K562 (cell line): ENCODE results near the gene FGF5. TPM values are rescaled to one million over a fixed set of nuclear protein-coding genes. Genes with fewer than 3 reads are reported as not detected.

ENCODE experiments used
- FOXM1 ChIP-seq, 2 experiments: fragments of 450-650 bp in 1 of 2; sonication (generic) in 1 of 2; formaldehyde crosslinking in 1 of 2; IDR thresholded peaks; 2 replicates each; pipeline versions ENCODE4 v1.6.1 to v1.9.0; 2017 to 2022; ENCODE audit warnings: low read depth in 2 of 2, mild to moderate bottlenecking in 2 of 2, missing genetic modification reagents in 1 of 2, moderate library complexity in 1 of 2
- GATA2 ChIP-seq: sonication (generic); formaldehyde crosslinking; IDR thresholded peaks from 2 replicates; pipeline ENCODE4 v1.4.0; 2020; ENCODE audit warnings: mild to moderate bottlenecking, missing genetic modification reagents
- GTF2E2 ChIP-seq: fragments of 200-800 bp; sonication (Bioruptor generic); IDR thresholded peaks from 2 replicates; pipeline ENCODE4 v1.6.1; 2016; ENCODE audit warnings: missing genetic modification characterization, missing compliant biosample characterization
- TSC22D4 ChIP-seq: fragments of 450-650 bp; IDR thresholded peaks from 2 replicates; pipeline ENCODE4 v1.6.1; 2016; ENCODE audit warnings: missing genetic modification characterization, missing biosample characterization, control low read depth
- YY1 ChIP-seq, 3 experiments: IDR thresholded peaks; 2 replicates each; pipeline ENCODE4 v1.6.1; 2011; ENCODE audit warnings: low read length in 2 of 3, mild to moderate bottlenecking in 2 of 3, moderate library complexity in 2 of 3, borderline replicate concordance in 1 of 3, control low read depth in 1 of 3, low read depth in 1 of 3; ENCODE audit not compliant: insufficient read depth in 3 of 3, insufficient replicate concordance in 2 of 3, control insufficient read depth in 1 of 3, insufficient read length in 1 of 3; ENCODE audit errors: extremely low read depth in 1 of 3
- ZBTB7A ChIP-seq: IDR thresholded peaks from 2 replicates; pipeline ENCODE4 v1.6.1; 2011; ENCODE audit warnings: low read depth, mild to moderate bottlenecking, low read length, moderate library complexity, borderline replicate concordance; ENCODE audit not compliant: control insufficient read depth
- ZFP30 ChIP-seq: fragments of 250-450 bp; sonication (Bioruptor Pico); IDR thresholded peaks from 2 replicates; pipeline ENCODE4 v1.8.0; 2022; ENCODE audit warnings: moderate library complexity, mild to moderate bottlenecking, inconsistent platforms, borderline replicate concordance
- ZNF408 ChIP-seq: fragments of 250-450 bp; sonication (Bioruptor Pico); IDR thresholded peaks from 2 replicates; pipeline ENCODE4 v1.4.0; 2020; ENCODE audit warnings: low read depth, mild to moderate bottlenecking, moderate library complexity
- ZNF511 ChIP-seq: sonication (generic); formaldehyde crosslinking; IDR thresholded peaks from 2 replicates; pipeline ENCODE4 v1.8.0; 2022; ENCODE audit warnings: mild to moderate bottlenecking, missing genetic modification reagents
- polyA plus RNA-seq, 8 experiments: library from polyadenylated mRNA; depleted of rRNA in 4 of 8; stranded (reverse) in 5 of 8; unstranded in 3 of 8; fragments of >200 nt; fragmentation: Nextera tagmentation in 2 of 8; fragmentation: Illumina TruSeq in 1 of 8; extraction: Ambion mirVana in 2 of 8; extraction: Trizol in 1 of 8; gene quantifications; 2 replicates each; pipeline versions ENCODE4 v1.2.1 to v1.2.3, GENCODE V29; 2011 to 2014; ENCODE audit warnings: inconsistent platforms in 1 of 8, missing spikeins in 1 of 8
- total RNA-seq, 7 experiments: library from RNA; depleted of rRNA in 6 of 7; stranded (reverse); fragments of >200 nt in 6 of 7; fragmentation: Illumina TruSeq in 2 of 7; extraction: Trizol in 2 of 7; gene quantifications; 2 replicates each; pipeline versions ENCODE4 v1.2.1 to v1.2.3, GENCODE V29; 2011 to 2021; ENCODE audit warnings: low replicate concordance in 1 of 7
- TF ChIP-seq, protein P1 (sequence below): fragments of 250-450 bp; sonication (Bioruptor Pico); IDR thresholded peaks from 2 replicates; pipeline ENCODE4 v1.4.0; 2020
- TF ChIP-seq, protein P2 (sequence below): sonication (generic); formaldehyde crosslinking; IDR thresholded peaks from 2 replicates; pipeline ENCODE4 v1.8.1; 2023; ENCODE audit warnings: missing genetic modification reagents, mild to moderate bottlenecking, borderline replicate concordance

The FGF5 gene
- total and polyA plus RNA-seq, 9 of the 15 experiments (the other 6 are each of a cell fraction or from before 2014, with no cell fraction given), result 0.38 to 2.7 (median 1.1) TPM

GRCh38 chr4:80266902-80267380 lies 477 bp downstream of the FGF5 start (continued):
- TF ChIP-seq FOXM1 (IDR thresholded peaks at IDR 0.05; ENCODE audit: low read depth) (no peak), FOXM1 (CRISPR knock-in tag; IDR thresholded peaks at IDR 0.05; ENCODE audit: low read depth) (no peak), GATA2 (CRISPR knock-in tag) (no peak), TSC22D4 (tag) (no peak), ZBTB7A (0 out of 2 replicates have a peak, but pooled peaks have one; percentile 24), ZNF511 (CRISPR knock-in tag) (peak; percentile 43; the same call in 1 of the 2 replicates), GTF2E2 (tag) (no peak), YY1 (IDR thresholded peaks at IDR 0.05; ENCODE audit: borderline replicate concordance in 1 of 3, control insufficient read depth in 1 of 3, extremely low read depth in 1 of 3, insufficient read depth in 3 of 3, insufficient read length in 1 of 3, insufficient replicate concordance in 2 of 3, low read depth in 1 of 3, low read length in 2 of 3) (no peak), ZFP30 (no peak), ZNF408 (no peak)
- TF ChIP-seq, protein P1, sequence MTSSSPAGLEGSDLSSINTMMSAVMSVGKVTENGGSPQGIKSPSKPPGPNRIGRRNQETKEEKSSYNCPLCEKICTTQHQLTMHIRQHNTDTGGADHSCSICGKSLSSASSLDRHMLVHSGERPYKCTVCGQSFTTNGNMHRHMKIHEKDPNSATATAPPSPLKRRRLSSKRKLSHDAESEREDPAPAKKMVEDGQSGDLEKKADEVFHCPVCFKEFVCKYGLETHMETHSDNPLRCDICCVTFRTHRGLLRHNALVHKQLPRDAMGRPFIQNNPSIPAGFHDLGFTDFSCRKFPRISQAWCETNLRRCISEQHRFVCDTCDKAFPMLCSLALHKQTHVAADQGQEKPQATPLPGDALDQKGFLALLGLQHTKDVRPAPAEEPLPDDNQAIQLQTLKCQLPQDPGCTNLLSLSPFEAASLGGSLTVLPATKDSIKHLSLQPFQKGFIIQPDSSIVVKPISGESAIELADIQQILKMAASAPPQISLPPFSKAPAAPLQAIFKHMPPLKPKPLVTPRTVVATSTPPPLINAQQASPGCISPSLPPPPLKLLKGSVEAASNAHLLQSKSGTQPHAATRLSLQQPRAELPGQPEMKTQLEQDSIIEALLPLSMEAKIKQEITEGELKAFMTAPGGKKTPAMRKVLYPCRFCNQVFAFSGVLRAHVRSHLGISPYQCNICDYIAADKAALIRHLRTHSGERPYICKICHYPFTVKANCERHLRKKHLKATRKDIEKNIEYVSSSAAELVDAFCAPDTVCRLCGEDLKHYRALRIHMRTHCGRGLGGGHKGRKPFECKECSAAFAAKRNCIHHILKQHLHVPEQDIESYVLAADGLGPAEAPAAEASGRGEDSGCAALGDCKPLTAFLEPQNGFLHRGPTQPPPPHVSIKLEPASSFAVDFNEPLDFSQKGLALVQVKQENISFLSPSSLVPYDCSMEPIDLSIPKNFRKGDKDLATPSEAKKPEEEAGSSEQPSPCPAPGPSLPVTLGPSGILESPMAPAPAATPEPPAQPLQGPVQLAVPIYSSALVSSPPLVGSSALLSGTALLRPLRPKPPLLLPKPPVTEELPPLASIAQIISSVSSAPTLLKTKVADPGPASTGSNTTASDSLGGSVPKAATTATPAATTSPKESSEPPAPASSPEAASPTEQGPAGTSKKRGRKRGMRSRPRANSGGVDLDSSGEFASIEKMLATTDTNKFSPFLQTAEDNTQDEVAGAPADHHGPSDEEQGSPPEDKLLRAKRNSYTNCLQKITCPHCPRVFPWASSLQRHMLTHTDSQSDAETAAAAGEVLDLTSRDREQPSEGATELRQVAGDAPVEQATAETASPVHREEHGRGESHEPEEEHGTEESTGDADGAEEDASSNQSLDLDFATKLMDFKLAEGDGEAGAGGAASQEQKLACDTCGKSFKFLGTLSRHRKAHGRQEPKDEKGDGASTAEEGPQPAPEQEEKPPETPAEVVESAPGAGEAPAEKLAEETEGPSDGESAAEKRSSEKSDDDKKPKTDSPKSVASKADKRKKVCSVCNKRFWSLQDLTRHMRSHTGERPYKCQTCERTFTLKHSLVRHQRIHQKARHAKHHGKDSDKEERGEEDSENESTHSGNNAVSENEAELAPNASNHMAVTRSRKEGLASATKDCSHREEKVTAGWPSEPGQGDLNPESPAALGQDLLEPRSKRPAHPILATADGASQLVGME (CRISPR knock-in tag), result no peak
- TF ChIP-seq, protein P2, sequence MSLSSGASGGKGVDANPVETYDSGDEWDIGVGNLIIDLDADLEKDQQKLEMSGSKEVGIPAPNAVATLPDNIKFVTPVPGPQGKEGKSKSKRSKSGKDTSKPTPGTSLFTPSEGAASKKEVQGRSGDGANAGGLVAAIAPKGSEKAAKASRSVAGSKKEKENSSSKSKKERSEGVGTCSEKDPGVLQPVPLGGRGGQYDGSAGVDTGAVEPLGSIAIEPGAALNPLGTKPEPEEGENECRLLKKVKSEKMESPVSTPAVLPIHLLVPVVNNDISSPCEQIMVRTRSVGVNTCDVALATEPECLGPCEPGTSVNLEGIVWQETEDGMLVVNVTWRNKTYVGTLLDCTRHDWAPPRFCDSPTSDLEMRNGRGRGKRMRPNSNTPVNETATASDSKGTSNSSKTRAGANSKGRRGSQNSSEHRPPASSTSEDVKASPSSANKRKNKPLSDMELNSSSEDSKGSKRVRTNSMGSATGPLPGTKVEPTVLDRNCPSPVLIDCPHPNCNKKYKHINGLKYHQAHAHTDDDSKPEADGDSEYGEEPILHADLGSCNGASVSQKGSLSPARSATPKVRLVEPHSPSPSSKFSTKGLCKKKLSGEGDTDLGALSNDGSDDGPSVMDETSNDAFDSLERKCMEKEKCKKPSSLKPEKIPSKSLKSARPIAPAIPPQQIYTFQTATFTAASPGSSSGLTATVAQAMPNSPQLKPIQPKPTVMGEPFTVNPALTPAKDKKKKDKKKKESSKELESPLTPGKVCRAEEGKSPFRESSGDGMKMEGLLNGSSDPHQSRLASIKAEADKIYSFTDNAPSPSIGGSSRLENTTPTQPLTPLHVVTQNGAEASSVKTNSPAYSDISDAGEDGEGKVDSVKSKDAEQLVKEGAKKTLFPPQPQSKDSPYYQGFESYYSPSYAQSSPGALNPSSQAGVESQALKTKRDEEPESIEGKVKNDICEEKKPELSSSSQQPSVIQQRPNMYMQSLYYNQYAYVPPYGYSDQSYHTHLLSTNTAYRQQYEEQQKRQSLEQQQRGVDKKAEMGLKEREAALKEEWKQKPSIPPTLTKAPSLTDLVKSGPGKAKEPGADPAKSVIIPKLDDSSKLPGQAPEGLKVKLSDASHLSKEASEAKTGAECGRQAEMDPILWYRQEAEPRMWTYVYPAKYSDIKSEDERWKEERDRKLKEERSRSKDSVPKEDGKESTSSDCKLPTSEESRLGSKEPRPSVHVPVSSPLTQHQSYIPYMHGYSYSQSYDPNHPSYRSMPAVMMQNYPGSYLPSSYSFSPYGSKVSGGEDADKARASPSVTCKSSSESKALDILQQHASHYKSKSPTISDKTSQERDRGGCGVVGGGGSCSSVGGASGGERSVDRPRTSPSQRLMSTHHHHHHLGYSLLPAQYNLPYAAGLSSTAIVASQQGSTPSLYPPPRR (CRISPR knock-in tag), result no peak
